A549 treated with AZD2906 at 1 μM for 4 hours (cell line): Measurements from ENCODE around the gene ZNF408. TPM values are rescaled to one million over a fixed set of nuclear protein-coding genes. Genes with fewer than 3 reads are reported as not detected.

Experiments used
- total RNA-seq: library from RNA; stranded (reverse); fragments of 200-300 nt; extraction: Qiagen RNA extraction; gene quantifications from 5 replicates; pipeline ENCODE4 v1.2.3, GENCODE V29; 2022

Gene ZNF408
- total RNA-seq: 18.3 to 21.4 TPM (median 18.5 TPM) in 5 replicates

GRCh38 chr11:46700241-46701077 is at the start of gene ZNF408, which contains the start of gene ARHGAP1:
Gene ZNF408 (plus strand): TSS chr11:46701031. CDS start chr11:46701048, 17 bp downstream.
Gene ARHGAP1 (minus strand): TSS chr11:46700619. CDS start chr11:46696107, 4,512 bp downstream.

GRCh38 chr11:46719048-46719542 is 18.3 kb downstream of the ZNF408 start, which contains the start of gene F2:
Gene F2 (plus strand): TSS chr11:46719213. CDS start chr11:46719236, 23 bp downstream.

Other genes with a start within 250 kb of the ZNF408 start
- 15.0 to 16.3 TPM (median 15.9 TPM) in 5 replicates for gene AMBRA1, start 107.0 kb upstream of the ZNF408 start, total RNA-seq
- gene HARBI1, start 83.8 kb upstream of the ZNF408 start, total RNA-seq: 4.7 to 5.5 TPM (median 5.0 TPM) in 5 replicates
- gene ATG13, start 83.5 kb upstream of the ZNF408 start, total RNA-seq: 54.0 to 62.5 TPM (median 57.7 TPM) in 5 replicates
- gene ARHGAP1, start 412 bp upstream of the ZNF408 start, total RNA-seq: 56.2 to 66.5 TPM (median 58.8 TPM) in 5 replicates
- 1.7 to 3.1 TPM (median 2.2 TPM) in 5 replicates for gene F2, start 18.2 kb downstream of the ZNF408 start, total RNA-seq
- 57.2 to 79.6 TPM (median 65.1 TPM) in 5 replicates for gene CKAP5, start 145.2 kb downstream of the ZNF408 start, total RNA-seq
- 7.1 to 7.9 TPM (median 7.6 TPM) in 5 replicates for gene LRP4, start 217.5 kb downstream of the ZNF408 start, total RNA-seq
- gene CSTPP1, start 235.7 kb downstream of the ZNF408 start, total RNA-seq: 27.9 to 34.9 TPM (median 29.9 TPM) in 5 replicates